GM12878 (cell line): ENCODE measurements around the gene FSIP1. TPM values are rescaled to one million over a fixed set of nuclear protein-coding genes. Genes with fewer than 3 reads are reported as not detected.

ENCODE experiments used
- ATAC-seq: fragments of 200-7000 bp; cut with Tn5 transposase; 3 replicates; pipeline ENCODE4 v1.9.1; 2020; ENCODE audit warnings: mild to moderate bottlenecking, moderate library complexity
- BruUV-seq: library from RNA; stranded (reverse); fragments of 400-500 nt; replicated peaks from 2 replicates; lab custom pipeline; 2021; lab: Mats Ljungman, UMichigan
- CTCF ChIA-PET: fragments of 300-600 bp; sonication (Branson Sonifier 250); formaldehyde crosslinking; extraction: SDS; loops from one replicate; lab custom pipeline; 2021; ENCODE audit warnings: inconsistent platforms; lab: Yijun Ruan, JAX
- POLR2A ChIA-PET: fragments of 350-600 bp; formaldehyde crosslinking; extraction: SDS; loops from one replicate; lab custom pipeline; 2021; ENCODE audit warnings: inconsistent platforms; lab: Charles Lee
- RAD21 ChIA-PET: fragments of 300-600 bp; sonication (Branson Sonifier 250); formaldehyde crosslinking; loops from one replicate; lab custom pipeline; 2023; ENCODE audit warnings: antibody characterized with exemption; ENCODE audit not compliant: unreplicated experiment; lab: Charles Lee
- SMC1A ChIA-PET: fragments of 300-600 bp; sonication (Branson Sonifier 250); formaldehyde crosslinking; loops from one replicate; lab custom pipeline; 2023; ENCODE audit not compliant: unreplicated experiment, uncharacterized antibody; lab: Charles Lee
- DNase-seq: peaks from one replicate; pipeline ENCODE4 v3.0.0-alpha.2; 2011; ENCODE audit warnings: low read depth, low spot score
- FAIRE-seq: peaks from 3 replicates; lab custom pipeline; 2011; peaks lifted over from hg19 to GRCh38; lab: Jason Lieb, UNC
- H2AFZ ChIP-seq: 2 replicates; pipeline ENCODE4 v1.6.0; 2011; ENCODE audit warnings: low read depth, low read length, control low read depth; ENCODE audit not compliant: control insufficient read depth
- H3K27ac ChIP-seq: 2 replicates; pipeline ENCODE4 v1.5.1; 2011; ENCODE audit warnings: control low read depth; ENCODE audit not compliant: control insufficient read depth, insufficient read depth
- H3K27me3 ChIP-seq, 2 experiments: replicated peaks in 1 of 2; 2 replicates each; pipeline versions ENCODE4 v1.6.0 to v1.6.1; 2011; ENCODE audit warnings: low read length in 1 of 2; ENCODE audit not compliant: control insufficient read depth in 2 of 2, insufficient read depth in 2 of 2
- H3K36me3 ChIP-seq, 2 experiments: 2 replicates each; pipeline ENCODE4 v1.5.1; 2011; ENCODE audit warnings: low read length in 1 of 2; ENCODE audit not compliant: control insufficient read depth in 2 of 2, insufficient read depth in 2 of 2
- H3K4me1 ChIP-seq: 2 replicates; pipeline ENCODE4 v1.6.1; 2011; ENCODE audit warnings: mild to moderate bottlenecking, low read length, moderate library complexity, mixed read lengths; ENCODE audit not compliant: control insufficient read depth, insufficient read depth
- H3K4me2 ChIP-seq: 2 replicates; pipeline ENCODE4 v1.6.0; 2011; ENCODE audit warnings: control low read depth; ENCODE audit not compliant: control insufficient read depth, insufficient read depth
- H3K4me3 ChIP-seq: fragments of 200-600 bp; sonication (generic); 2 replicates; pipeline ENCODE4 v1.5.1; 2016
- H3K79me2 ChIP-seq: 2 replicates; pipeline ENCODE4 v1.6.0; 2011; ENCODE audit warnings: low read length; ENCODE audit not compliant: control insufficient read depth, insufficient read depth
- H3K9ac ChIP-seq: 2 replicates; pipeline ENCODE4 v1.8.0; 2011; ENCODE audit warnings: low read length, control low read depth, mixed read lengths; ENCODE audit not compliant: control insufficient read depth, insufficient read depth
- H3K9me3 ChIP-seq: replicated peaks from 3 replicates; pipeline ENCODE4 v1.5.1; 2011; ENCODE audit warnings: mild to moderate bottlenecking, low read length; ENCODE audit not compliant: control insufficient read depth, insufficient read depth
- H4K20me1 ChIP-seq: 2 replicates; pipeline ENCODE4 v1.6.0; 2011; ENCODE audit not compliant: control insufficient read depth, insufficient read depth
- ATF3 ChIP-seq: IDR thresholded peaks from 2 replicates; pipeline ENCODE4 v1.6.1; 2011; ENCODE audit warnings: low read depth, mild to moderate bottlenecking, low read length, moderate library complexity, borderline replicate concordance; ENCODE audit errors: extremely low read depth
- ATF7 ChIP-seq: fragments of 450-650 bp; IDR thresholded peaks from 2 replicates; pipeline ENCODE4 v1.6.1; 2016; ENCODE audit warnings: low read depth, mild to moderate bottlenecking
- CBFB ChIP-seq: IDR thresholded peaks from 2 replicates; pipeline ENCODE4 v1.6.1; 2016; ENCODE audit warnings: antibody characterized with exemption, low read depth
- CHD4 ChIP-seq: fragments of 200-600 bp; sonication (generic); IDR thresholded peaks from 2 replicates; pipeline ENCODE4 v1.6.1; 2016; ENCODE audit warnings: mild to moderate bottlenecking
- EED ChIP-seq: sonication (generic); IDR thresholded peaks from 2 replicates; pipeline ENCODE4 v1.6.1; 2016; ENCODE audit warnings: antibody characterized with exemption, low read depth
- ESRRA ChIP-seq: IDR thresholded peaks from 2 replicates; pipeline ENCODE4 v1.6.1; 2012; ENCODE audit warnings: mild to moderate bottlenecking, low read length, improper control_type of control experiment
- JUND ChIP-seq: IDR thresholded peaks from 2 replicates; pipeline ENCODE4 v1.6.1; 2012; ENCODE audit warnings: low read depth, mild to moderate bottlenecking, low read length, improper control_type of control experiment, moderate library complexity
- KDM1A ChIP-seq: fragments of 200-600 bp; sonication (generic); IDR thresholded peaks from 2 replicates; pipeline ENCODE4 v1.6.1; 2016; ENCODE audit warnings: borderline replicate concordance
- NFXL1 ChIP-seq: fragments of 450-650 bp; IDR thresholded peaks from 2 replicates; pipeline ENCODE4 v1.6.1; 2017; ENCODE audit warnings: antibody characterized with exemption, mild to moderate bottlenecking, borderline replicate concordance
- NR2F1 ChIP-seq: fragments of 450-650 bp; conservative IDR thresholded peaks from 2 replicates; pipeline ENCODE4 v1.6.1; 2017; ENCODE audit warnings: mild to moderate bottlenecking
- SMC3 ChIP-seq: IDR thresholded peaks from 2 replicates; pipeline ENCODE4 v1.6.1; 2011; ENCODE audit warnings: low read length, improper control_type of control experiment, borderline replicate concordance
- STAT1 ChIP-seq: fragments of 450-650 bp; conservative IDR thresholded peaks from 2 replicates; pipeline ENCODE4 v1.6.1; 2014; ENCODE audit warnings: antibody characterized with exemption, mild to moderate bottlenecking
- SUPT20H ChIP-seq: IDR thresholded peaks from 2 replicates; pipeline ENCODE4 v1.6.1; 2011; ENCODE audit warnings: low read depth, mild to moderate bottlenecking, low read length, moderate library complexity, borderline replicate concordance; ENCODE audit not compliant: control insufficient read depth
- WRNIP1 ChIP-seq: IDR thresholded peaks from 2 replicates; pipeline ENCODE4 v1.6.1; 2011; ENCODE audit warnings: low read depth, low read length, improper control_type of control experiment, borderline replicate concordance
- WGBS: methylation state at CpG from one replicate; pipeline ENCODE4 v1.1.6; 2016; ENCODE audit warnings: low lambda C conversion rate; ENCODE audit not compliant: insufficient replicate concordance, insufficient coverage; ENCODE audit errors: missing lambda C conversion rate; 5-methylcytosine and 5-hydroxymethylcytosine counted together
- in situ Hi-C: fragments of 300-500 bp; cut with MboI; formaldehyde crosslinking; loops from 9 replicates; pipeline ENCODE4 v1.14.3; 2018; ENCODE audit warnings: mixed read lengths
- intact Hi-C: fragments of 100-400 bp; cut with micrococcal nuclease; formaldehyde crosslinking; loops from one replicate; pipeline ENCODE4 v1.14.2; 2022; ENCODE audit not compliant: unreplicated experiment
- polyA plus RNA-seq, 11 experiments: library from polyadenylated mRNA; depleted of rRNA in 4 of 11; unstranded in 6 of 11; stranded (reverse) in 5 of 11; fragments of >200 nt; fragmentation: Nextera tagmentation in 4 of 11; fragmentation: Illumina TruSeq in 1 of 11; extraction: Ambion mirVana in 4 of 11; extraction: Trizol in 1 of 11; gene quantifications; 1 replicate in 1 of 11; 2 replicates in 10 of 11; pipeline versions ENCODE4 v1.2.1 to v1.2.3, GENCODE V29; 2011 to 2016; ENCODE audit warnings: inconsistent platforms in 2 of 11, missing spikeins in 2 of 11, low read depth in 1 of 11
- total RNA-seq, 4 experiments: library from RNA; depleted of rRNA in 3 of 4; stranded (reverse); fragments of >200 nt in 3 of 4; fragmentation: Illumina TruSeq in 1 of 4; extraction: Trizol in 1 of 4; gene quantifications; 2 replicates each; pipeline versions ENCODE4 v1.2.1 to v1.2.3, GENCODE V29; 2013 to 2021
- TF ChIP-seq, protein P1 (sequence below): fragments of 450-650 bp; IDR thresholded peaks from 2 replicates; pipeline ENCODE4 v1.6.1; 2014; ENCODE audit warnings: mild to moderate bottlenecking
- TF ChIP-seq, protein P2 (sequence below): IDR thresholded peaks from 2 replicates; pipeline ENCODE4 v1.6.1; 2012; ENCODE audit warnings: improper control_type of control experiment, low read depth, low read length; ENCODE audit not compliant: insufficient replicate concordance

FSIP1 gene
- total and polyA plus RNA-seq, 10 of the 15 experiments (the other 5 are each of a cell fraction or from before 2014, with no cell fraction given) = 0.15 to 0.67 (median 0.35) TPM

DNA sequence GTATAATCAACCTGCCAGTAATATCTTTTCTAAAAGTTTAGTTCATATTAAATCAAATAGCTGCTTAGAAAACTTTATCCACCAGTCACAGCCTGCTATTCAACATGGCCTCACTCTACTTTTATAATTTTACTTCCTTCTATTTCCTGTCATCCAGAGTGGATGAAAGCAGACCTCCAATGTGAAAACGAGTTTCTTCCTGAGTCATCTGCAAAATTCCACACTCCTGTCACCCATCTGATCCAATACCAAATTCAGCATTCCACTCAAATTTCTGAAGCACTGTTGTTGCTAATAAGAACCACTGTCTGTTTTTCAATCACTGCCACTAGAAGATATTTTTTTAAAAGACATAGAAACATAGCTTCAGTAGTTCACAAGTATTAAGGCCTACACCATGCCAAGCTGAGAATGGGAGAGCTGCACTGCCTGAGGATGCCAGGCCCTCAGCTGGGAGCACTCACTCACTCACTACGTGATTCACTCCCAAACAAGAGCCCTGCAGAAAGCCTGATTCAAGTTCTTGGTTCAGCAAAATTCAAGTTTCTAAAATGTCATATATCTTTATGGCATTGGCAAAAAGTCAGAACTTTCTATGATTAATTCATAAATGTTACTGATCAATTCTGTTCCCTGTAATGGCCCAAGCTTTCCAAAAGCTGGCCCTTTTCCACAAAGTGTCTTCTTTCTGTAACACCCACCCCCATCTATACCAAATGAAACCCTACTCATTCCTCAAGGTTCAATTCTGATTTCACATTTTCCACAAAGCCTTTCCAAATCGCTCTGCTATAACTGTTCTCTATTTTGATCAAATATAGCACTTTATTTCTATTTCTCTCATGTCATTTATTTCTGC is 82.9 kb downstream of the FSIP1 start:
- H3K9me3 ChIP-seq = no peaks in the 10 kb centered on the region
- no peak for DNase-seq
- no peaks in the 10 kb centered on the region for H4K20me1 ChIP-seq
- 26% methylated on average over 3 of the region's 3 CpGs for WGBS
- no peak overlapping the region for H3K4me2 ChIP-seq
- H3K27ac ChIP-seq = no peak overlapping the region
- no peak overlapping the region for H2AFZ ChIP-seq
- FAIRE-seq = no peak
- no TSS peak for BruUV-seq
- TF ChIP-seq STAT1 (no peak), ESRRA (no peak), CHD4 (no peak), WRNIP1 (no peak), JUND (no peak), NFXL1 (no peak), ATF3 (no peak), KDM1A (no peak), ATF7 (no peak), CBFB (no peak), SMC3 (no peak), SUPT20H (no peak), EED (no peak), NR2F1 (no peak)
- TF ChIP-seq, protein P1, sequence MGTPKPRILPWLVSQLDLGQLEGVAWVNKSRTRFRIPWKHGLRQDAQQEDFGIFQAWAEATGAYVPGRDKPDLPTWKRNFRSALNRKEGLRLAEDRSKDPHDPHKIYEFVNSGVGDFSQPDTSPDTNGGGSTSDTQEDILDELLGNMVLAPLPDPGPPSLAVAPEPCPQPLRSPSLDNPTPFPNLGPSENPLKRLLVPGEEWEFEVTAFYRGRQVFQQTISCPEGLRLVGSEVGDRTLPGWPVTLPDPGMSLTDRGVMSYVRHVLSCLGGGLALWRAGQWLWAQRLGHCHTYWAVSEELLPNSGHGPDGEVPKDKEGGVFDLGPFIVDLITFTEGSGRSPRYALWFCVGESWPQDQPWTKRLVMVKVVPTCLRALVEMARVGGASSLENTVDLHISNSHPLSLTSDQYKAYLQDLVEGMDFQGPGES = no peak
- TF ChIP-seq, protein P2, sequence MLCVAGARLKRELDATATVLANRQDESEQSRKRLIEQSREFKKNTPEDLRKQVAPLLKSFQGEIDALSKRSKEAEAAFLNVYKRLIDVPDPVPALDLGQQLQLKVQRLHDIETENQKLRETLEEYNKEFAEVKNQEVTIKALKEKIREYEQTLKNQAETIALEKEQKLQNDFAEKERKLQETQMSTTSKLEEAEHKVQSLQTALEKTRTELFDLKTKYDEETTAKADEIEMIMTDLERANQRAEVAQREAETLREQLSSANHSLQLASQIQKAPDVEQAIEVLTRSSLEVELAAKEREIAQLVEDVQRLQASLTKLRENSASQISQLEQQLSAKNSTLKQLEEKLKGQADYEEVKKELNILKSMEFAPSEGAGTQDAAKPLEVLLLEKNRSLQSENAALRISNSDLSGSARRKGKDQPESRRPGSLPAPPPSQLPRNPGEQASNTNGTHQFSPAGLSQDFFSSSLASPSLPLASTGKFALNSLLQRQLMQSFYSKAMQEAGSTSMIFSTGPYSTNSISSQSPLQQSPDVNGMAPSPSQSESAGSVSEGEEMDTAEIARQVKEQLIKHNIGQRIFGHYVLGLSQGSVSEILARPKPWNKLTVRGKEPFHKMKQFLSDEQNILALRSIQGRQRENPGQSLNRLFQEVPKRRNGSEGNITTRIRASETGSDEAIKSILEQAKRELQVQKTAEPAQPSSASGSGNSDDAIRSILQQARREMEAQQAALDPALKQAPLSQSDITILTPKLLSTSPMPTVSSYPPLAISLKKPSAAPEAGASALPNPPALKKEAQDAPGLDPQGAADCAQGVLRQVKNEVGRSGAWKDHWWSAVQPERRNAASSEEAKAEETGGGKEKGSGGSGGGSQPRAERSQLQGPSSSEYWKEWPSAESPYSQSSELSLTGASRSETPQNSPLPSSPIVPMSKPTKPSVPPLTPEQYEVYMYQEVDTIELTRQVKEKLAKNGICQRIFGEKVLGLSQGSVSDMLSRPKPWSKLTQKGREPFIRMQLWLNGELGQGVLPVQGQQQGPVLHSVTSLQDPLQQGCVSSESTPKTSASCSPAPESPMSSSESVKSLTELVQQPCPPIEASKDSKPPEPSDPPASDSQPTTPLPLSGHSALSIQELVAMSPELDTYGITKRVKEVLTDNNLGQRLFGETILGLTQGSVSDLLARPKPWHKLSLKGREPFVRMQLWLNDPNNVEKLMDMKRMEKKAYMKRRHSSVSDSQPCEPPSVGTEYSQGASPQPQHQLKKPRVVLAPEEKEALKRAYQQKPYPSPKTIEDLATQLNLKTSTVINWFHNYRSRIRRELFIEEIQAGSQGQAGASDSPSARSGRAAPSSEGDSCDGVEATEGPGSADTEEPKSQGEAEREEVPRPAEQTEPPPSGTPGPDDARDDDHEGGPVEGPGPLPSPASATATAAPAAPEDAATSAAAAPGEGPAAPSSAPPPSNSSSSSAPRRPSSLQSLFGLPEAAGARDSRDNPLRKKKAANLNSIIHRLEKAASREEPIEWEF = no peak
- SMC1A ChIA-PET = interaction anchor here (0.8 to 6.4 kb wide), 2 partner anchors 25 to 57 kb away, joined by 3 to 39 read pairs; no protein-coding TSS in a partner anchor
- CTCF ChIA-PET = interaction anchor here (1.1 to 4.5 kb wide), 2 partner anchors 14 to 58 kb away, joined by 4 to 36 read pairs; no protein-coding TSS in a partner anchor
- POLR2A ChIA-PET = no interaction called here
- H3K27me3 ChIP-seq = no peaks in the 10 kb centered on the region
- H3K79me2 ChIP-seq = no peaks in the 10 kb centered on the region
- H3K4me3 ChIP-seq = no peak overlapping the region
- in situ Hi-C loops (no loop called here), intact Hi-C loops (no loop called here)
- no peak for ATAC-seq
- no peaks in the 10 kb centered on the region for H3K36me3 ChIP-seq
- no peak overlapping the region for H3K9ac ChIP-seq
- no peaks in the 10 kb centered on the region for H3K4me1 ChIP-seq
- RAD21 ChIA-PET = interaction anchor here (1.1 kb wide), 1 partner anchor 57 kb away, joined by 5 read pairs; no protein-coding TSS in a partner anchor
